HG03521 (cell line): Measurements from ENCODE around the gene MBLAC2.

Experiments used
- ATAC-seq: cut with Tn5 transposase; IDR thresholded peaks from one replicate; pipeline ENCODE4 v1.9.1; 2021; ENCODE audit warnings: mild to moderate bottlenecking, moderate library complexity; ENCODE audit not compliant: unreplicated experiment

The MBLAC2 gene

GRCh38 chr5:90474235-90475107 is at the start of gene MBLAC2, which contains the start of gene POLR3G:
TSS of gene MBLAC2 (minus strand) at chr5:90474771. CDS start at chr5:90474292, 479 bp downstream.
TSS of gene POLR3G (plus strand) at chr5:90474864. CDS start at chr5:90485568, 10,704 bp downstream.
- peak; percentile 82 for ATAC-seq

- no peak for ATAC-seq
Observed at GRCh38 chr5:90519081-90519480, 44.5 kb upstream of the MBLAC2 start.

DNA sequence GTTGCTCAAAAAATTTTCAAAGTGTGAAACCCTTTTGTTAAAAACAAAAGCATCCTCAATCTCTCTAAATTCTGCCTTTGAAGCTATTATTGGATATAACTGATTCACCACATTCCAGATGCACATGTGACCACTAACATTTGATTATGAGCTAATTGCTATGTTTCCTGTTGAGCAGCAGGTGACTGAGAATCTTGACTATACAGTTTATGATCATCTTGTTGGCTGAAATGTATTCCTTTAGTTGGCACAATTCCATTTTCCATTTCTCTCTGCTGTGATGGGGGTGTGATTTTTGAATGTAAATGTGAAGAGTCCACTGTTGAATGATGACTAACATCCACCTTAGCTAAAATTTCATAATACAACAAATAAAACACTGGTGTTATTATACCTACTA is 44.1 kb upstream of the MBLAC2 start:
- no peak for ATAC-seq

DNA sequence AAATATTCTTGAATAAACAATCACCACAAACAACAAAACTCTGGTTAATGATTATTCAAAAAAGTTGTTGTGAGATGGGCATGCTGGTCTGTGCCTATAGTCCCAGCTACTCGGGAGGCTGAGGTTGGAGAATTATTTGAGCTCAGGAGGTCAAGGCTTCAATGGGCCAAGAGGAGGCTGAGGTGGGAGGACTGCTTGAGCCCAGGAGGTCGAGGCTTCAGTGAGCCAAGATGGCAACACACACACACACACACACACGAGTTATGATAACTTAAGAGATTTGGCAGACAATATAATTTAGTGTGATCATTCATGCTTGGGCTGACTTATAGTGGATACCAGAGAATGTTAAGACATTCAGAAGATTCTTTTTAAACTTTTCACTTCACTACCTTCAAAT is 39.9 kb upstream of the MBLAC2 start:
- no peak for ATAC-seq

DNA sequence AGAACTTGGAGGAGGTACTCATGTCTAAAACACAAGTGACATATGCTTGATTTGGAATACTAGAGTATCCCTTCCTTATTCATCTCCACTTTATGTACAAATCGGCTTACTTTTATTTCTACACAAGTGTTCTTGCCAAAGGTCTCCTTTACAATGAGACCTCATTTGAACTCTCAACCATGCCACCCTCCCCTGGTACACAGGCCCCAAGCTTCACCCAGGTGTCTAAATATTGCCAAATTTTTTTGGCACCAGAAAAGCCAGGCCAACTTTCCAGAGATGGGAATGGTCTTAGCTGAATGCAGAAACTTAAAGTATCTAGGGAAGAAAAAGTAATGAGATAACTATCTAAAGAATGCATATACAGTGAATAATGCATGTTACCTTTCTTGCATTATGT is 35.9 kb upstream of the MBLAC2 start:
- no peak for ATAC-seq

DNA sequence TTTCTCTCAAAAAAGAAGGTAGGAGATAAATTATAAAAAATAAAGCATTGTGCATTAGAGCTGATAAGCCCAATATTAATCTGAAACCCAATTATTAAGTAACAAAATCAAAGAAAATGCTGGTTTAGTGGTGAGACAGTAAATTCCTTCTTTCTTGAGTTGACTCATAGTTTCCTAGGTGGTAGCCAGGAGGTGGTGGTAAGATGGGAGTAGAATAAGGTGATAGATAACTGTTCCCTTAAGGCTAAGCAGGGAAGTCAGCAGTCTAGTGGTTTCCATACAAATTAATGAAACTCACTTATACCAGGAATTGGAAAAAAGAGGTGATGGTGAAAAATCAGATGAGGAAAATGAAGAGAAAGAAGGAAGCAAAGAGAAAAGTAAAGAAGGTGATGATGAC is 31.6 kb upstream of the MBLAC2 start:
- no peak for ATAC-seq

GRCh38 chr5:90504743-90505142 is 30.2 kb upstream of the MBLAC2 start:
- ATAC-seq: no peak

- ATAC-seq: no peak
Observed at GRCh38 chr5:90503596-90503995, 29.0 kb upstream of the MBLAC2 start.

GRCh38 chr5:90495146-90495545 is 20.6 kb upstream of the MBLAC2 start:
- ATAC-seq: no peak

GRCh38 chr5:90494043-90494442 is 19.5 kb upstream of the MBLAC2 start:
- no peak for ATAC-seq

DNA sequence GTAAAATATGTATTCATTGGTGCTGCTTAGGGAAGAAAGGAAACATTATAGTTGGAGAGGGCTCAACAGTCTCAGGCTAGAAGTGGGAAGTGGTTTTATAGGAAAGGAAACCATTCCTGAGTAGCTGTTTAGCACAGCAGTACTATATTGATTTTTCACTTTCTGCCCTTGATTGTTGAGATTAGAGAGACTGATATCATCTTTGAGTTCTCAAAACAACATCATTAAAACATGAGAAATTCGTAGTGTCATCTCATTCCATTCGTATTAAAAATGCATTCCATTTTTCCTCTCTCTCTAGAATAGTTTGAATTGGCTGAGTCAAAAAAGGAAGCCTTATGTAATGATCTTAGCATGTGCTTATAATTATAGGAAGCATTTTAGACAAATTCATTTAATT is 14.2 kb upstream of the MBLAC2 start:
- no peak for ATAC-seq

- no peak for ATAC-seq
Observed at GRCh38 chr5:90484540-90484939, 10.0 kb upstream of the MBLAC2 start.

- no peak for ATAC-seq
Observed at GRCh38 chr5:90483206-90483605, 8.6 kb upstream of the MBLAC2 start.

GRCh38 chr5:90480699-90481098 is 6.1 kb upstream of the MBLAC2 start:
- ATAC-seq: no peak

- ATAC-seq: no peak
Observed at GRCh38 chr5:90479611-90480385, 5.2 kb upstream of the MBLAC2 start.

DNA sequence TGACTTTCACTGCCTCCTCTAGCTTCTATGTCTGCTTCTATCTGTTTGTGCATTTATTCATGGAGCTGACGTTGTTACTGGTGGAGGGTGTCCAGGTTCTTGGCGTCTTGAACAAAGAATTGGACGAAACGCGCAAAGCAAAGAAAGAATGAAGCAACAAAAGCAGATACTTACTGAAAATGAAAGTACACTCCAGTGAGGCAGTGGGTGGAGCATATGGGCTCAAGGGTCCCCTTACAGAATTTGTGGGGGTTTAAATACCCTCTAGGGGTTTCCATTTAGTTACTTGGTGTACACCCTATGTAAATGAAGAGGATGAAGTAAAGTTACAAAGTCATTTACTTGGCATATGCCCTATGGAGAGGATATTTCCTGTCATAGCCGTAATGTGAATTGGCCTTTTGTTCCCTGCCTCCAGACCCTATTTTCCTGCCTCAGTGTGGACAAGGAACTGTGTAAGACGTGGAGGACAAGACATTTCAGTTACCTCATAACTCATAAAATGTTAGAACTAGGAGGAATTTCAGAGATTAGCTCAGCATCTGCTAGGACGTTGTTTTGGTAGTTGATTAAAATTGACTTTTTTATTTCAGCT is 3.1 kb upstream of the MBLAC2 start:
- no peak for ATAC-seq

DNA sequence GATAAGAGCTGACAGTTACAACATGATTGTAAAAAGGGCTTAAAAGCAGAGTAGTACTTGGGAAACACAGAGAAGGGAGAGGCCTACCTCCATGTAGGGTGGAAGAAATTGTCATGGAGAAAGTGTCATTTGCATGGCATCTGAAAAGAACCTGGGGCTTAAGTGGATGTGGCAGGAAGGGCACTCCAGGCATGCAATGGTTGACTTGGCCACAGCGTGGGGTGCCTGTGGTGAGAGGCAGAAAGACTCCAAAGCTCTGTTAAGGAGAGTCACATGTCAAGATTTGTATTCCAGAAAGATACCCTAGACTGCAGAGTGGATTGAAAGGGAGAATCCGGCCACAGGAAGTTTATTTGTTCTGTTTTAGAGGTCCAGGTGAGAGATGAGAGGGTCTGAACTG is 2.5 kb upstream of the MBLAC2 start:
- no peak for ATAC-seq

DNA sequence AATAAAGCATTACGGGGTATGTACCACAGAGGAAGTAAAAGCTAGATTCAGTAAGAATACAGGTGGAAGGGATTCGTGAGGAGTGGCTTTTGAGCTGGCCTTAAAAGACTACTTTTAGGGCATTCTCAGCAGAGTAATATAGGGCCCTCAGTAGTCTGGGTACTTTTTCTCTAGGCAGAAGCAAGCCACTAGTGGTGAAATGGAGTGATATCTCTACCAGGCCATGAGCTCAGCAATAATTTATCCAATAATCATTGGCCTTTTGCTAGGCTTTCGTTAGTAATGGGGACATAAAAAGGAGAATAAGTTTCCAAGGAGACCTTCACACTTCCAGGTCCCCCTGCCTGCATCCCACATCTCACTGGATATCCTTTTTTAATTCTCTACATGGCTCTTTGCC is 1.8 kb upstream of the MBLAC2 start:
- ATAC-seq: no peak

DNA sequence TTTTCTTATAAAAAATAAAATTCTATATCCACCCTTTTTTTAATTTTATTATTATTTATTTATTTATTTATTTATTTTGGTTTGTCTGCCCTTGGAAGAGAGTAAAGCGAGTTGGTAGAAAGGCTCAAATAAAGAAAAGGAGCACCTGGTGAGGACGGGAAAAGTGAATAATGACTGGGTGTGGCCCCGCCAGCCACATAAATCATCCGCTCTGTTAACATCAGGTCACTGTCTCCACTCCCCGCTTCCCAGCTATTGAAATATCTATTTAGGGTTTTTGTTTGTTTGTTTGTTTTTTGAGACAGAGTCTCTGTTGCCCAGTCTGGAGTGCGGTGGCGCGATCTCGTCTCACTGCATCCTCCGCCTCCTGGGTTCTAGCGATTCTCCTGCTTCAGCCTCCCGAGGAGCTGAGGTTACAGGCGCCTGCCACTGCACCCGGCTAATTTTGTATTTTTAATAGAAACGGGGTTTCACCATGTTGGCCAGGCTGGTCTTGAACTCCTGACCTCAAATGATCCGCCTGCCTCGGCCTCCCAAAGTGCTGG is 937 bp upstream of the MBLAC2 start:
- no peak for ATAC-seq

DNA sequence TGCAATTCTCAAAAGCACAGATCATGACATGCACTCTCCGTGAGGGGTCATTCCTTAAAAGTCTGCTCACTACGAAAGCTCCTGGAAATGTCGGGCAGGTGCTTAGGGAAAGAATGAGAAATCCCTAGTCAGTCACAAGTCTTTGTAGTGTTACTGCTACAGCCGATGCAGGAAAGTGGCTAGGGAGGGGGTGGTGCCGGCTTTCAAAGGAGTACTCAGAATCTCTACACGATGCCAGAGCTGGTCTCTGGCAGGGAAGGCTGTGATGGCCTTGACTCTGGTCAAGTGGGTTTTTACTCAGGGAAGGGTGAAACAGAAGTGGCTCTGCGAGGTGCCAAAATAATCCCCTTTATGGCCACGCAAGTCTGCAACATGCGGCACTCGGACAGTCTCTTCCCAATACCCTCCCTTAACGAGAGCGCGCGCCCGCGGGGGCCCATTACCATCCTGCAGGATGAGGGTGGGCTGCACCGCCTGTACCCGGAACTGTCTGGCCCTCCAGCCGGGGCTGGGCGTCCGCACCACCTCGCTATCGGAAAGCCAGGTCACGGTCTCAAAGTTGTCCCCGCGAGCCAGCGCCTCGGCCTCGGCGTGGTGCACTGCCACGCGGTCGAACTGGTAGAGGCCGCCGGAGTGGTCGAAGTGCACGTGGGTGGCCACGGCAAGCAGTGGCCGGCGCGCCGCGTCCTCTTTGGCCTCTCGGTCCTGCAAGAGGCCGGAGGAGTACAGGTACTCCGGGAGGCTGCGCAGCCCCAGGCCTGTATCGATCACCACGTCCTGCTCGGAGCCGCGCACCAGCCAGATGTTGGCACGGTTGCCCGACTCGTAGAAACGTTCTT is 956 bp downstream of the MBLAC2 start:
- ATAC-seq: peak; percentile 7
